ENCODE results near the gene EPB41L3. TPM values are rescaled to one million over a fixed set of nuclear protein-coding genes. Genes with fewer than 3 reads are reported as not detected.
"Not testable (repeated sequence)": the region's sequence is repeated elsewhere in the genome, so short reads cannot be mapped to it uniquely, and the experiment has no call there.

EPB41L3 gene
- polyA plus RNA-seq, 1 donor: 107 TPM

GRCh38 chr18:5532066-5532465 is 11.7 kb downstream of the EPB41L3 start:
- no peak for DNase-seq (ENCODE audit: low read depth)

- DNase-seq (ENCODE audit: low read depth): no peak
Observed at GRCh38 chr18:5530629-5531178, 13.1 kb downstream of the EPB41L3 start.

DNA sequence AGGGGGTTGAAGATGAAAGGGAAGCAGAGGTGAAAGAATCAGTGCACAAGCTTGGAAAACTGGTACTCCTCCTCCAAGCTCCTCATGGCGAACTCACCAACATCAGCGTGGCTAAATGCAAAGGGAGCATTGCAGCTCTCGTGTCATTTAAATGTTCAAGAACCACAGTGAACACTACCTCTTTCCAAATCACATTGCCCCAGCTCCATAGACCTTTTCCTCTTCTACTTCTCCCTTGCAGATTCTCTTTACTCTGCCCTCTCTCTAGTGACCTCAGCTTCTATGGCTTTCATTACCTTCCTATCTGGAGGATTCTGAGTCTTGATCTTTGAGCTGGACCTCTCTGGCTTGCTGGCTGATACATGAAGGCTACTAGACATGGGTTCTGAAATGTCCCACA is 14.3 kb downstream of the EPB41L3 start:
- no peak for DNase-seq (ENCODE audit: low read depth)

DNA sequence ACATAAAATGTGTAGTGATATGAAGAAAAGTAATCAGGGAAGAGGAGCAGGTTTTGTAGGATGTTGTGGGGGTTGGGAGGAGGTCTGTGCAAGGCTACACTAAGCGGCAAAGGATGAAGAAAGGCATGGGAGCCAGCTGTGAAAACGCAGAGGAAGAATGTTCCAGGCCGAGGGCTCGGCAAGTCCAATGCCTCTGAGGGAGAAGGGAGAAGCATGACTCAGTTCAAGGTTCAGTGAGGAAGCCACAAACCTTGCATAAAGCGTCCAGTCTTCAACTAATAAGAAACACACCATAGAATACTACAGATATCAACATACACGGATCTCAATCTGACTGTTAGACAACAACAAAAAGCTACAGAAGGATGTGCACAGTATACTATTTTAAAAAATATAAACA is 16.2 kb downstream of the EPB41L3 start:
- DNase-seq (ENCODE audit: low read depth): no peak

GRCh38 chr18:5524660-5525059 is 19.1 kb downstream of the EPB41L3 start:
- DNase-seq (ENCODE audit: low read depth): no peak

GRCh38 chr18:5521000-5521399 is 22.8 kb downstream of the EPB41L3 start:
- no peak for DNase-seq (ENCODE audit: low read depth)

DNA sequence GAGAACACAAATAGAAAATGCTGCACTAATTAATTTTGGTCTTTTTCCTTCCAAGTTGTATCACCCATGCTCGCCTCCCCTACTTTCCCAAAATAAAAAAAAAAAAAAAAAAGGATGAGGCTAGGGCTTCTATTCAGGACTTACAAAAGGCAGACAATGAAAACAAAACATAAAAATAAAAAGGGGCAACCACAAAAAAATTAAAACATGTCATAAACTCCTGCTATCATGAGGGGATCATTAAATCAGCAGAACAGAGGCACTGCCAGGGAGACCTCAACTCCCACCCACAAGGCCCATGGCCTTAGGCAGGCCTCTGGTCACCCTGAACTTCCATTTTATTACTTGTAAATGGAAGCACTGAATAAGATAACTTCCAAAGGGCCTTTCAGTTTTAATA is 23.3 kb downstream of the EPB41L3 start:
- no peak for DNase-seq (ENCODE audit: low read depth)

GRCh38 chr18:5519448-5520298 is 24.1 kb downstream of the EPB41L3 start:
- DNase-seq (ENCODE audit: low read depth): no peak

DNA sequence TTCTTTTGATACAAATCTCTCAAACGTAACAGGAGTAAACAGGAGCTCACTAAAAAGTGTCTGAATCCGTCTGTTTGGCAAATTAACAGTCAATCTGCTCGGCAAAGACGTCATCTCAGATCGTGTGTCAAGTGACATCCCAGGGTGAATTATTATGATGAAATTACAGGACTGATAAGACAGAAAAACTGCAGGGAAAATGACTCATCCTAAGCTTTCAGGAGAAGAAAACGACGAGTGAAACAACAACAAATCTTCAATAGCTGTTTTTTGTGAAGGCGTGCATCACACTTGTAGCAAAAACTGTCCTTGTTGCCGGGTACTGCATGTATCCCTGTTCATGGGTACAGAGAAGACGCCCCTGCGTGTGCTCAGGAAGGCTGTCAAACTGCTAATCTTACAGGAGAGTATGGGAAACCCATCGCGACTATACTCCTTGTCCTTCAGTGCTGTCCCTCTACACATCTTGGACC is 24.9 kb downstream of the EPB41L3 start:
- no peak for DNase-seq (ENCODE audit: low read depth)

DNA sequence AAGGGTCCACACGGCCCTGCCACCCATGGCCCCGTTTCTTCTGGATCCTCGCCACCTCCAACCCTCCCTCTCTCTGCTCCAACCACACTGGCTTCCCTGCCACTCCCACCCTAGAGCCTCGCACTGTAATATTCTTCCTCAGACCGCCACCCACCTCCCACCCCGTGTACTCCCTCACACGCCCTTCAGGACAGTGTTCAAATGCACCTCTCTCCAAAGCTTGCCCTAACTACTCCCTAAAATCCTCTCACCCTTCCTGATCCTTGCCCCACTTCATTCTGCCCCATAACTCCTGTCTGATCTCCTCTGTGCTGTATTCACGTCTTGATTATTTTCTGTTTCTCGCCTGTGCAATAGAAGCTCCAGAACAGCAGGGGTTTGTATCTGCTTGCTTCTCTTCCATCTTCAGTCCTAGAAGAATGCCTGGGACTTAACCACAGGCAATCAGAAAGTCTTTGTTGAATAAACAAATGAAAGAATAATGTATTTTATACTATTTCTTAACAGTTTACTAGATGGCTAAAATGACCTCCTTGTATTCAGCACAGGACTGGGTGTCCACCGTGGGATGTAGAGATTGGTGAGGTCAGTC is 25.5 kb downstream of the EPB41L3 start:
- no peak for DNase-seq (ENCODE audit: low read depth)

DNA sequence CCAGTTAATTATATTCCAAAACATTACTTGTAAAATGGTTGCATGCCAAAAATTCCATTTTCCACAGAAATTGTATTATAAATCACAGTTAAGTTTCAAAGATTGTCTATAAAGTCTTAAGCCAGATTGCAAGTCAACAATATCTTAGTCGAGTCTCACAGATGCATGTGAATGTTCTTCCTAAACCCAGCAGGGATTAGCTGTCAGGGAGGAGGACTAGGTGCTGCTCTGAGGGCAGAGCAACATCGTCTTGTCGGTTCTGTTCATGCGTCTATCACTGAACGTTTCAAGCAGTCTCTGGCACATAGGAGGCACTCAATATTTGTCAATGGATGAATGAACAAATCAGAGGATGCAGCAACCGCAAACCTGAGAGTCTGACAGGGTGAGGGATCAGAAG is 27.0 kb downstream of the EPB41L3 start:
- no peak for DNase-seq (ENCODE audit: low read depth)

- no peak for DNase-seq (ENCODE audit: low read depth)
Observed at GRCh38 chr18:5515011-5515784, 28.6 kb downstream of the EPB41L3 start.

DNA sequence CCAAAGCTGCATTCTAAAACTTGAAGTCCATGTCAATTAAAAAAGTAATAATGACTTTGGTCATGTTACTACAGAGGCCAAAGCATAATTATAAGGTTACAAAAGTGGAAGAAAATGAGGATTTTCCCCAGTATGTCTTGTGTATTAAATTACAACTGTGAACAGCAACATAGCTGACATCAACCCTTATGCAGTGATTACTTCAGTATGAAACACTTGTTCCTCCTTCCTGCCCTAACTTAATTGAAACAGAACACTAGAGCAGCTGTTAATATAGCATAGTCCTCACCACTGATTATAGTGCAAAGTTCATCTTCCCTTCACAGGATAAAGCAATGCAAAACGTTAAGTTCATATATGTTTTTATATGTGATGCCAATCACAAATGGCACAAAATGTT is 29.9 kb downstream of the EPB41L3 start:
- DNase-seq (ENCODE audit: low read depth): no peak

DNA sequence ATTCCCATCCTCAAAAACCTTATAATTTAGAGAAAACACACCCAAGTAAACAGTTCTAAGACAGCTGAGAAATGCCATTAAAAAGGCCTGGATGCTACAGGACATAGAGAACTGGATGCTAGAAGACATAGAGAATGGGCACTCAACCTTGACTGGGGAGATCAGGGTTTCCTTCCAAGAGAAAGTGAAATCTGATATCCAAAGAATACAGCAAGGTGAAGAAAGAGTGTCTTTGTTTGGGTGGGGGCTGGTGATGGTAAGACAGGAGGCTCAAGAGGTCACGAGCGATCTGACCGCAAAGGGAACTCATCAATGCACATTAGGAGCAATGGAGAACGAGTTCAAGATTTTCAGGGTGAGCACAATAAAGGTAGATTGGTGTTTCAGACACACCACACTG is 31.6 kb downstream of the EPB41L3 start:
- no peak for DNase-seq (ENCODE audit: low read depth)

- DNase-seq (ENCODE audit: low read depth): not testable (repeated sequence)
Observed at GRCh38 chr18:5511541-5511940, 32.3 kb downstream of the EPB41L3 start.

- DNase-seq (ENCODE audit: low read depth): no peak
Observed at GRCh38 chr18:5510135-5510846, 33.5 kb downstream of the EPB41L3 start.

DNA sequence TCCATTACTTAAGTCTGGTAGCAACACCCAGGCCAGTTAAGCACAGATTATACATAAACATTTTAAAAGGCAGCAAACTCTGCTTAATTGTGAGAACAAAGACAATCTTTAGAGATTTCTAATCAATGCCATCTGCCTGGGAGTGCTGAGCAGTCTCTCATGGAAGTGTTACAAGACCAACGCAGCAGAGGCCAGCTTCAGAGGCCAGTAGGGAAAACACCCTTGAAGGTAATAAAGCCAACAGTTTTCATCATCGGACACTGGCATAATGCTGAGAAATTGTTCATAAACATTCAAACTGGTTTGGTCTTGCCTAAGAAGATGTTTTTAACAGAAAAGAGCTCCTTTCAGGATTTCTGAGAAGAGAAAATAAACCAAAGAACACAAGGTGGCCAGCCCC is 35.0 kb downstream of the EPB41L3 start:
- DNase-seq (ENCODE audit: low read depth): no peak

DNA sequence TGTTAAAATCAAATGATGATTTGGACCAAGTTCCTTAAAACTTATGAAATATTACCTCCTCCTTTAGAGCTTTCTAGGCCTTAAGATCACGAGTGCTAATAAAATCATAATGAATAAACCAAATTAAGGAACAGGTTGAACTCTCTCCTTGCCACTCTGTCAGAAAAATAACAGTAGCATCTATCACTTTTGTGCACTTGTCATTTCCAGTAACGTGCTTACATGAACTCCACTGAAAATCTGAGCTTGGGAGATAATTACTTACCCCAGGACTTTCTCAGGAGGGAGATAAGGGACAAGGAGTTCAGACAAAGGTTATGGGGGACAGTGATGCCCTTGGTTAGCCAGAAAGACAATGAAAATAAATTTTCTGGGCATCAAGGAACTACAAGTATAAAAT is 36.0 kb downstream of the EPB41L3 start:
- no peak for DNase-seq (ENCODE audit: low read depth)

- no peak for DNase-seq (ENCODE audit: low read depth)
Observed at GRCh38 chr18:5506174-5506573, 37.6 kb downstream of the EPB41L3 start.

DNA sequence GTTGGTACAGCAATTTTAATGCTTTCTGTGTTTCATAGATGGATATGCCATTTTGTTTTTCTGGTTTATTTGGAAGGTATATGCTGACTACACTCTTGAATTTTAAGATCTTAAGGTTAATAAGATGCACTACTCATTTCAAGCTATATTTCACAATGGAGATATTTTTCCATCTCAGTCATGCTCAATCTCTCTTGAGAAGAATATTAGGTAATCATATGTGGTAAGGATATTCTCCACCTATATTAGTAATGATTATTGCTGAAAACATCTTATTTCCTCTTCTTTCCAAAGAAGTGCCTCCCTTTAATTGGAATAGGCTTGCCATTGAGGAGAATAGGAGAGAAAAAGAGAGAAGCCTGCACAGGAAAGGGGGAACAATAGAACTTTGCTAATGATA is 40.1 kb downstream of the EPB41L3 start:
- DNase-seq (ENCODE audit: low read depth): no peak

- DNase-seq (ENCODE audit: low read depth): no peak
Observed at GRCh38 chr18:5500158-5500939, 43.4 kb downstream of the EPB41L3 start.
